Activated naive CD4-positive, alpha-beta T cell treated with Interleukin-2 at 50 U/mL for 16 hours (primary cell): ENCODE measurements around the gene SNX8.
A peak's percentile ranks its signal among the peaks of the same experiment; 100 is the strongest.
"Not testable (repeated sequence)": the region's sequence is repeated elsewhere in the genome, so short reads cannot be mapped to it uniquely, and the experiment has no call there.

Experiments
- DNase-seq: peaks from one replicate; pipeline ENCODE4 v3.0.0-alpha.2; 2020

Gene SNX8, protein sequence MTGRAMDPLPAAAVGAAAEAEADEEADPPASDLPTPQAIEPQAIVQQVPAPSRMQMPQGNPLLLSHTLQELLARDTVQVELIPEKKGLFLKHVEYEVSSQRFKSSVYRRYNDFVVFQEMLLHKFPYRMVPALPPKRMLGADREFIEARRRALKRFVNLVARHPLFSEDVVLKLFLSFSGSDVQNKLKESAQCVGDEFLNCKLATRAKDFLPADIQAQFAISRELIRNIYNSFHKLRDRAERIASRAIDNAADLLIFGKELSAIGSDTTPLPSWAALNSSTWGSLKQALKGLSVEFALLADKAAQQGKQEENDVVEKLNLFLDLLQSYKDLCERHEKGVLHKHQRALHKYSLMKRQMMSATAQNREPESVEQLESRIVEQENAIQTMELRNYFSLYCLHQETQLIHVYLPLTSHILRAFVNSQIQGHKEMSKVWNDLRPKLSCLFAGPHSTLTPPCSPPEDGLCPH

DNA sequence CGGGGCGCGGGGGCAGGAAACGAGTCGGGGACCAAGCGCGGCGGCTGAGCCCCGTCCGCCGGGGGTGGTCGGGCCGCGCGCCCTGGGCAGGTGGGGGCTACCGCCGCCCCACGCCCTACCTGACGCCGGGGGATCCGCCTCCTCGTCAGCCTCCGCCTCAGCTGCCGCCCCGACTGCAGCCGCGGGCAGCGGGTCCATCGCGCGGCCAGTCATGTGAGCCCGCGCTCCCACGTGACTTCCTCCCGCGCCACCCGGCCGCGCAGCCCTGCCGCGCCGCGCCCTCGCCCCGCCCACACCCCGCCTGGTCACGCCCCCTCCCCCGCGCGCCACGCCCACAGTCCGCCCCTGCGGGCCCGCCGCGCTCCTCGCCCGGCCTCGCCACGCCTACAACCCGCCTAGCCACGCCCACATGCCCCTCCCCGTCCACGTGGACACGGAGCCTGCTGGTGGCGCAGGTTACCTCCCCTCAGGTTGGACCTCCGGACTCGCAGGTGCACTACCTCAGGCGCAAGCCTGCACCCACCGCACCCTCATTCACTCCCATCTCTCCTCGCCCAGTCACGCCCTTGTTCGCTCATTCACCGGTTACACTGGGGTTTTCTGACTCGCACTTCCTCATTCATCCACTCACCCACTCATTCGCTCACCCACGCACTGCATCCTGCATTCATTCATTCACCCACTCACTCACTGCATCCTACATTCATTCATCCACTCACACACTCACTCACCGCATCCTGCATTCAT, at the start of gene SNX8:
TSS of gene SNX8 (minus strand) at position 233 of the 747 bp plus-strand sequence. CDS start at position 213, 20 bp downstream.
- DNase-seq = peak; percentile 95

DNA sequence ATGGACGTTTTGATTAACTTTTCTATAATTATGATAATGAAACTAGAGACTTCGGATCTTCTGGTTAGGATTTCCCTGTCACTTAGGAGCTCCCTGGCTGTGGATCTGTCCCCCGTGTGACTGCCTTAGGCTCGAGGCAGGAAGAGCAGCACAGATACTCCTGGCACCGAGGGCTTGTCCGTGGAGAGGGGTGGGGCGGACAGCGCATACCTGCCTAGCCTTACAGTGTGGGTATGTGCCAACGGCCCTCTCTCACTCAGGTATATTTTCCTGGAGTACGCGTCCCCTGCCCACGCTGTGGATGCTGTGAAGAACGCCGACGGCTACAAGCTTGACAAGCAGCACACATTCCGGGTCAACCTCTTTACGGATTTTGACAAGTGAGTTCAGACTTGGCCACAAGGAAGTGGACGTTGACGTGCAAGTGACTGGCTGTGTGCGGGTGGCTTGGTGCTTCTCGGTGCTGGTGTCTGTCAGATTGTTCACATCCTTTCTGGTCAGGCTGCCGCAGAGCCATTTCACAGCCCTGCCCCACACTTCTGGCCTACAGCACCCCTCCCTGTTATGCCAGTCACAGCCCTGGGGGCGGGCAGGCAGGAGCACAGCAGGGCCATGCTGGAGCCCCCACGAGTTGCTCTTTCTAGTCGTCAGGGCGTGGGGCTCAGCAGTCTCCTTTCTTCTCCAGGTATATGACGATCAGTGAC, 48.3 kb upstream of the SNX8 start:
- no peak for DNase-seq

DNA sequence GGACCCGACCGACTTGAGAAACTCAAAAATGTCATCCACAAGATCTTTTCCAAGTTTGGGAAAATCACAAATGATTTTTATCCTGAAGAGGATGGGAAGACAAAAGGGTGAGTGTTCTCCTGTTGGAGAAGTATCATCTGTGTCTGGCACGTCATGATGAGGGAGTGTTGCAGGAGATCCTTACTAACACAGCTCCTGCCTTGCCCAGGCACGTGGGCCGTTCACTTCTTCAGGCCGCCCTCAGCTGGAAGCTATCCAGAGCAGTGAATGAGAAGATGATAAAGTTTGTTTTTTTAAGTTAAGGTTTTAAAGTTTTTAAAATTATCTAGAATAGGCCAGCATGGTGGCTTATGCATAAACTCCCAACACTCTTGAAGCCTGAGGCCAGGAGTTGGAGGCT, 46.6 kb upstream of the SNX8 start:
- no peak for DNase-seq

DNA sequence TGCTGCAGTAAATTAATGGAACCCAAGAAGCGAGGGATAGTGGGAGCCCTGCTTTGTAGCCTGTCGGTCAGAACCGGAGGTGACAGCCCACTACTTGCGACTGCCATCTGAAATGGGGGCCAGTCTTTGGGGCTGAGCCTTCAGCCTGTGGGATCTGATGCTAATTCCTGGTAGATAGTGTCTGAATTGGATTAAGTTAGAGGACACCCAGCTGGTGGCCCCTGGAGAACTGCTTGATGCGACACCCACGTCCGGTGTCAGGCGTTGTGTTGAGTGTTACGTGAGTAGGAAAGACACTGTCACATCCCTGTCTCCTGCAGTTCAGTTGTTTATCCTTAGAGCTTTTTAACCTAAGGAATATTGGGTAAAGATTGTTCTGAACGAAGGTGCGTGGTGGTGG, 45.4 kb upstream of the SNX8 start:
- DNase-seq = no peak

DNA sequence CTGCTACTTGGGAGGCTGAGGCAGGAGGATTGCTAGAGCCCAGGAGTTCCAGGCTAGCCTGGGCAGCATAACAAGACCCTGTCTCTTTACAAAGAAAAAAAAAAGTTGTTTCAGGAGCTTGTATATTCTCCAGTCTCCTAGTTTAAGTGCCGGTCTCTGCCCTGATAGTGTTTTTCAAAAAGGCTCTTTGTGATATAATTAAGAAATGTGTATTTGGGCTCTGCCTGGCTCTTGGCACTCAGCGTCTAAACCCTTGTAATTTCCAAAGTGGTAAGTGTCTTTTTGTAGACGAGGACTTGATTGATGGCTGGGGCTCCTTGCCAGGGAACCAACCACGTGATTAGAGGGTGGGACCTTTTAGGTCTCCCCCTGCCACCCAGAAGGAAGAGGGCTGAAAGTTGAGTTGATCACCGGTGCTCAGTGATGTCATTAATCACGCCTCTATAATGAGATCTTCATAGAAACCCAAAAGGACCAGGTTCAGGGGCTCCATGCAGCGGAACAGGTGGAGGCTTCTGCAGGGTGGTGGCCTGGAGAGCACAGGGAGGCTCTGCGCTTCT, 44.8 kb upstream of the SNX8 start:
- DNase-seq = no peak

DNA sequence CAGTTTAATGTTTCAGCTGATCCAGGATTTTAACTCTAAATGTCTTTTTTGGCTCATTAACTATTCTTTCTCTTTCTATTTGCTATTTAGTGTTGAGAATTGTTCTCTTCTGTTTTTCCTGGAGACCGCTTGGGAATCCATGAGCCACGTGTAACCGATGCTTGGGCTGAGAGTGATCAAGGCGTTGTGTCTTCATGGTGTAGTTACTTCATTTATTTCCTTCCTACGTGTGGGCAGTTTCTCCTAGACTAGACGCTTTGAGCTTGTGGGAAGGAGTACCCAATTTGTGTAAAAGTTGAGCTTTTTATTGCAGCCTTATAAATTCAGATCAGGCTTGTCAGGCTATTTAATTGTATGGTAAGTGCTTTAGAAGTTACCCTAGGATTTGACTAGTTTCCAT, 43.3 kb upstream of the SNX8 start:
- DNase-seq = no peak

DNA sequence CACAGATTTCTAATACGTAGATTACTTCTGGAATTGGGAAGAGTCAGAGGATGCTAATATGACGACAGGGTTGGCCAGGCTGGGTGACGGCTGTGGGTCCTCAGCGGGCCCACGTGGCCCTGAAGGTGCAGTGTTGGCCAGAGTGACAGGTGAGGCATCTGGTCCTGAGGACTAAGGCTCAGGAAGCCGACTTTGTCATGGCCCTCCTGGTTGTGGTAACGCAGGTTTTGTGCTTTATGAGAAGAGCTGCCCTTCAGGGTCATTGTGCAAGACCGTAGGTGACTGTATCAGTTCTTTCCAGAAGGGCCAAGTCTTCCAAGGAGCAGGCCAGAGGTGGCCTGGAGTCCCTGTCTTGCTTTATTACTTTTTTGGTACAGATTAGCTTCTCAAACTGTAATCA, 42.9 kb upstream of the SNX8 start:
- DNase-seq = no peak

DNA sequence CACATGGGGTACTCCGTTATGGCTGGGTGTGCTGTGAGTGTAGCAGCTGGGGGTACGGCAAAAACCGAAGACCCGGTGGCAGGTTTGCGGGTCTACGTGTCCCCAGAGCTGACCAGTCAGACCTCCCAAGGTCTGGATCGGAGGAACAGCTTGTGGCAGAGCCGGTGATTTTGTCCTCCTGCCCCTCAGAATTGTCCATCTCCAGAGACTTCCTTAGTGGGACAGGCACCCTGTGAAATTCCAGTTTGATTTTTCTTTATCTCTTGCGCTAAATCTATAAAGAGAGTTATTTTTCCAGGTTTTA, 41.4 kb upstream of the SNX8 start:
- DNase-seq = no peak

DNA sequence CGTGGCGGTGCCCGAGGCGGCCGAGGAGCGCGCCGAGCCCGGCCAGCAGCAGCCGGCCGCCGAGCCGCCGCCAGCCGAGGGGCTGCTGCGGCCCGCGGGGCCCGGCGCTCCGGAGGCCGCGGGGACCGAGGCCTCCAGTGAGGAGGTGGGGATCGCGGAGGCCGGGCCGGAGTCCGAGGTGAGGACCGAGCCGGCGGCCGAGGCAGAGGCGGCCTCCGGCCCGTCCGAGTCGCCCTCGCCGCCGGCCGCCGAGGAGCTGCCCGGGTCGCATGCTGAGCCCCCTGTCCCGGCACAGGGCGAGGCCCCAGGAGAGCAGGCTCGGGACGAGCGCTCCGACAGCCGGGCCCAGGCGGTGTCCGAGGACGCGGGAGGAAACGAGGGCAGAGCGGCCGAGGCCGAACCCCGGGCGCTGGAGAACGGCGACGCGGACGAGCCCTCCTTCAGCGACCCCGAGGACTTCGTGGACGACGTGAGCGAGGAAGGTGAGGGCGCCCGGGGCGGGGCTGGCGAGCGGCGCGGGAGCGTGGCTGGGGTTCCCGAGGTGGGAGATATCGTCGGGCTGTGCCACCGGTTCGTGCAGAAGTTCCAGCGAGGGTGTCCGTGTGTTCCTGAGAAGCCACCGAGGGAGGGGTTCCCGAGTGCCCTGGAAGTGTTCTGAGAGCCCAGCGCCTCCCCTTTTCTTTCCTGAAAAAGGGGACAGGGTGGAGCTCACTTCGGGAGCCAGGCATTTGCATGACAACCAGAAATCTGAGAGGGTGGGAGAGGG, 40.9 kb upstream of the SNX8 start:
- DNase-seq = peak; percentile 31

DNA sequence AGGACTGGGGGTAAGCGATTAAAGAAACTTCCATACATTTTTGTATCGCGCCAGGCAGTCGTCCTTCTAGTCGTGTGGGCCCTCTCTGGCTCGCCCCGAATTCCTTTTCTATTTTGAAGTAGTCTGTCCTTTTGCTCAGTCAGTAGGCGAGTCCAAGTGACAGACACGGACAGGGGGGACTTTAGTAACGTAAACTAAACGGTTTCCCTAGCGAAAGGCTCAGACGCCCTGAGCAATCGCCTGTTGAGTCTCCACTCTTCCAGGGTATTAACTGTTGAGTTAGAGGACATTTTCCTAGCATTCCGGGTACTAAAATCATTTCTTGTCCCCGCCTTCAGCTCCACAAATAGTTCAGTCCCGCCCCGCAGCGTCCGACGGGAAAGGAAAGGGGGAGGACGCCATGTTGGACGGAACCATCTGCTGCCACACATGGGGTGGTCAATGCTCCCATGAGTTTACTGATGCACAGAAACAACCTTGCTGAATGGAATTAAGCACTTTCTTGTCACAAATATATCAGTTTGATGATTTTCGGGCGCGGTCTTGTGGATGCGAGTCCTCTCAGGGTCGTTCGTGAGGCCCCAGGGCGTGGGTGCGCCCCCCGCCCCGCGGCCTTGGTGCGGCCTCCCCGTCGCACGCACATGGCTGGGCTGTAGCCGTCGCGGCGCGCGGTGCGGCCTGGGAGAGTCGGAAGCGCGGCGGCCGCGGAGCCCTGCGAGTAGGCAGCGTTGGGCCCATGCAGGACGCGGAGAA, 40.1 kb upstream of the SNX8 start, which contains the start of gene EIF3B:
TSS of gene EIF3B (plus strand) at position 642 of the 753 bp plus-strand sequence. CDS start at position 737, 95 bp downstream.
- DNase-seq = peak; percentile 88

DNA sequence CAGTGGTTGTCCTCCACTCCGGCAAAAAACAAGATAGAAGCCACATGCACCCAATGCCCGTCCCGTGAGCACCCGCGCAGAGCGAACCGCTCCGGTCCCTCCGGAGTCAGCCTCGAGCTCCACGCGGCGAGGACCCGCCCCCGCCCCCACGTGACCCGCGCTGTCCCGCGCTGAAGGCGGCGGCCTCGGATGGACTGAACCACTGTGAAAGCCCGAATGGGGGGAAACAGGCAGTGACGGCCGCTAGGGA, 39.6 kb upstream of the SNX8 start:
- DNase-seq = peak; percentile 91

DNA sequence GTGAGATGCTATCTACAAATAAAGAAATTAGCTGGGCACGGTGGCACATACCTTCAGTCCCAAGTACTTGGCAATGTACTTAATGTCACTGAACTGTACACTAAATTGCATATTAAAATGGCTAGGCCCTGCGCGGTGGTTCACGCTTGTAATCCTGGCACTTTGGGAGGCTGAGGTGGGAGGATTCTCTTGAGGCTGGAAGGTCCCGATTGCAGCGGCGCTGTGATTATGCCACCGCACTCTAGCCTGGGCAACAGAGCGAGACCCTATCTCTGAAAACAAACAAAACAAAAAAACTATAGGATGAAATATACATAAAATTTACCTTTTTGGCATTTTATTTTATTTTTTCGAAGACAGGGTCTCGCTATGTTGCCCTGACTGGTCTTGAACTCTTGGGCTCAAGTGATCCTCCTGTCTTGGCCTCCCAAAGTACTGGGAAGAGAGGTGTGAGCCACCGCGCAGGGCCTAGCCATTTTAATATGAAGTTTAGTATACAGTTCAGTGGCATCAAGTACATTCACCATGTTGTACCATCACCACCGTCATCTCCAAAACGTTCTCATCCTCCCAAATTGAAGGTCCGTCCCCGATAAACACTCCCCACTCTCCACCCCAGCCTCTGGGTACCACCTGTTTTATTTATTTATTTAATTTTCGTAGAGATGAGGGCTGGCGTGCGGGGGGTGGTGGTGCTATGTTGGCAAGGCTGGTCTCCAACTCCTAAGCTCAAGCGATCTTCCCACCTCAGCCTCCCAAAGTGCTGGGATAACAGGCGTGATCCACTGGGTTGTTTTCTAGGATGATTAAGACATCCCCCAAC, 39.1 kb upstream of the SNX8 start:
- no peak for DNase-seq

DNA sequence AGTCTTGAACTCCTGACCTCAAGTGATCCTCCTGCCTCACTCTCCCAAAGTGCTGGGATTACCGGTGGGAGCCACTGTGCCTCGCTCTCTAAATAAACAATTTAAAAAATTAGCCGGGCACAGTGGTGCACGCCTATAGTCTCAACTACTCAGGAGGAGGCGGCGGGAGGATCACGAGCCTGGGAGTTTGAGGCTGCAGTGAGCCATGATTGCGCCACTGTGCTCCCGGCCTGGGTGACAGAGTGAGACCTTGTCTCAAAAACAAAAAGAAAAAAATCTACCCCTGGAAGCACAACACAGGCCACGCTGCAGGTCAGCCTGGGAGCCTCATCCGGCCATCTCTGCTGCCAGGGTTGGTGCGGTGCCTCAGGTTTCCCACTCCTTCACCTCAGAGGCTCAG, 36.6 kb upstream of the SNX8 start:
- DNase-seq = no peak

DNA sequence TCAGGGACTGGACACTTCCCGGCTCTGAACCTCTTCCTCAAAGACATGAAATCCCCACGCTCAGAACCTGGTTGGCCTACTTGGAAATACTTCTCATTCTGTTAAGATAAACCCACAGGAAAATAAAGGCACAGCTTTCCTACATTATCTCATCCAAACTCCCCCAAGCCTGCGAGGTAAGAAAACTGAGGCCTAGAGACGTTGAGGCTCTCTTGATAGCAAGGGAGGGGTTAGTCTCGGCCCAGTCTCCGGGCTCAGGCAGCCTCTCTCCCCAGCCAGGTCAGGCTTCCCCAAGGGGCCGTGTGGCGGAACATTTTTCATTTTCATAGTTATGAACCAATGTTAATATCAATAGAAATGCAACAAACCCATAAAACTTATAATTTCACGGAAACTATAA, 35.8 kb upstream of the SNX8 start:
- DNase-seq = no peak

DNA sequence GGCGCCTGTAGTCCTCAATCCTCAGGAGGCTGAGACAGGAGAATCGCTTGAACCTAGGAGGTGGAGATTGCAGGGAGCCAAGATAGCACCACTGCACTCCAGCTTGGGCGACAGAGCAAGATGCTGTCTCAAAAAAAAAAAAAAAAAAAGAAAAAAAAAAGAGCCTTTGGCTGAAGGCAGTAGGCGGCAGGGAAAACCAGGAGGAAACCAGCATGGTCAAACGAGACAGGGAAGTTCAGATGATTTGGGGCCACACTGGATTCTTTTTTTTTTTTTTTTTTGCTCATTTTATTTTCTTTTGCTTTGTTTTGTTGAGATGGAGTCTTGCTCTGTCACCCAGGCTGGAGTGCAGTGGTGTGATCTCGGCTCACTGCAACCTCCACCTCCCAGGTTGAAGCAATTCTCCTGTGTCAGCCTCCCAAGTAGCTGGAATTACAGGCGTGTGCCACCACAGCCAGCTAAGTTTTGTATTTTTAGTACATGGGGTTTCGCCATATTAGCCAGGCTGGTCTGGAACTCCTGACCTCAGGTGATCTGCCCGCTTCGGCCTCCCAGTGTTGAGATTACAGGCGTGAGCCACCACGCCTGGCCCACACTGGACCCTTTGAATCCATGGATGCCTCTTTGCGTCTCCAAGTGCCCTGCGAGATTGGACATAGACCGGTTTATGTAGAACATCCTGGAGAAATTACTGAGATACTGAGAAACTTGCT, 33.3 kb upstream of the SNX8 start:
- DNase-seq = not testable (repeated sequence)

DNA sequence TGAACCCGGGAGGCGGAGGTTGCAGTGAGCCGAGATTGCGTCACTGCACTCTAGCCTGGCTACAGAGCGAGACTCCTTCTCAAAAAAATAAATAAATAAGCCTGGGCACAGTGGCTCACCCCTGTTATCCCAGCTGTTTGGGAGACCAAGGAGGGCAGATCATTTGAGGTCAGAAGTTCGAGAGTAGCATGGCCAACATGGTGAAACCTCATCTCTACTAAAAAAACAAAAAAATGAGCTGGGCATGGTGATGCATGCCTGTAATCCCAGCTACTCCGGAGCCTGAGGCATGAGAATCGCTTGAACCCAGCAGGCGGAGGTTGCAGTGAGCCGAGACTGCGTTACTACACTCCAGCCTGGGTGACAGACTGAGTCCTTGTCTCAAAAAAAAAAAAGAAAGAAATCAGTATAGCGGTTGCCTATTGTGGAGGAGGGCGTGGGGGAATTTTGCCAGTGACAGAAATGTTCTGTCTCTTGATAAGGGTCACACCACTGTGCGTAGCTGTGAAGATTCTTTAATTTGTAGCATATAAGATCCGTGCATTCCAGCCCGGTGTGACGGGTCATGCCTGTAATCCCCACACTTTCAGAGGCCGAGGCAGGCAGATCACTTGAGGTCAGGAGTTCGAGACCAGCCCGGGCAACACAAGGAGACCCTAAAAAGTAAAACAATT, 22.5 kb upstream of the SNX8 start:
- no peak for DNase-seq

DNA sequence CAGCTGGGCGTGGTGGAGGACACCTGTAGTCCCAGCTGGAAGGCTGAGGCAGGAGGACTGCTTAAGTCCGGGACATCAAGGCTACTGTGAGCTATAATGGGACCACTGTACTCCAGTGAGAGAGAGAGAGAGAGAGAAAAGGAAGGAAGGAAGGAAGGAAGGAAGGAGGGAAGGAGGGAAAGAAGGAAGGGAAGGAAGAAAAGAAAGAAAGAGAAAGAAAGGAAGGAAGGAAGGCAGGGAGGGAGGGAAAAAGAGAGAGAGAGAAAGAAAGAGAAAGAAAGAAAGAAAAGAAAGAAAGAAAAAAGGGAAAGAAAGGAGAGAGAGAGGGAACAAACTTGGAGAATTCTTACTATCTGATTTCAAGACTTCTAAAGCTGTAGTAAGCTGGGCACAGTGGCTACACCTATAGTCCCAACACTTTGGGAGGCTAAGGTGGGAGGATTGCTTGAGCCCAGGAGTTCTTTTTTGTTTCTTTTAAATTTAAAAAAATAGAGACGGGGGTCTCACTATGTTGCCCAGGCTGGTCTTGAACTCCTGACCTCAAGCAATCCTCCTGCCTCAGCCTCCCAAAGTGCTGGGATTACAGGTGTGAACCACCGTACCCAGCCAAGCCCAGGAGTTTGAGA, 18.5 kb upstream of the SNX8 start:
- not testable (repeated sequence) for DNase-seq

DNA sequence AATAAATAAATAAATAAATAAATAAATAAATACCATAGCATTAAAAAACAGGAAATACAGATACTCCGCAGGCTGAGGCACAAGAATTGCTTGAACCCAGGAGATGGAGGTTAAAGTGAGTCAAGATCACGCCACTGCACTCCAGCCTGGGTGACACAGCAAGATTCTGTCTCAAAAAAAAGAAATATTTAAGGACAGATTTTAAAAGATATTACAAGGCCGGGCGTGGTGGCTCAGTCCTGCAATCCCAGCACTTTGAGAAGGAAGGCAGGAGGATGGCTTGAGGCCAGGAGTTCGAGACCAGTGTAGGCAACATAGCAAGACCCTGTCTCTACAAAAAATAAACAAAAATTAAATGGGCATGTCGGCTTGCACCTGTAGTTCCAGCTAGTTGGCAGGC, 17.5 kb upstream of the SNX8 start:
- no peak for DNase-seq

DNA sequence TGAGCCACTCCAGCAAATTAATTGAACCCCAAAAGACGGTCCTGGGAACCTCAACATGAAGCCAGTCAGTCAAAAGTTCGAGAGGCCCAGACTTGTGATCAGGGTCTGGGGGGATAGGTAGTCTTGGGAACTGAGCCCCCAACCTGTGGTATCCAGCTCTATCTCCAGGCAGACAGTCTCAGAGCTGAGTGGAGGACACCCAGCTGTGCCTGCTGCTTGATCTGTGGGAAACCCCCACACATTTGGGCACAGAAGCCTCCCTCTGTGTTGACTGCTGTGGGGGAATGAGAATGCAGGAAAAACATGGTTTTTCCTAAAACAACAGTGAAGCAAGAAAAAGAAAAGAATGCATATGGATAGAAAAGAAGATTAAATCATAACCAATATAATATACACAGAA, 16.3 kb upstream of the SNX8 start:
- no peak for DNase-seq
